ENCODE results near the gene THSD4. TPM values are rescaled to one million over a fixed set of nuclear protein-coding genes. Genes with fewer than 3 reads are reported as not detected.
"Not testable (repeated sequence)": the region's sequence is repeated elsewhere in the genome, so short reads cannot be mapped to it uniquely, and the experiment has no call there.

The THSD4 gene
- polyA plus RNA-seq, 2 of the 4 experiments (the other 2 are of a cell fraction), result 15.8 to 40.7 TPM

DNA sequence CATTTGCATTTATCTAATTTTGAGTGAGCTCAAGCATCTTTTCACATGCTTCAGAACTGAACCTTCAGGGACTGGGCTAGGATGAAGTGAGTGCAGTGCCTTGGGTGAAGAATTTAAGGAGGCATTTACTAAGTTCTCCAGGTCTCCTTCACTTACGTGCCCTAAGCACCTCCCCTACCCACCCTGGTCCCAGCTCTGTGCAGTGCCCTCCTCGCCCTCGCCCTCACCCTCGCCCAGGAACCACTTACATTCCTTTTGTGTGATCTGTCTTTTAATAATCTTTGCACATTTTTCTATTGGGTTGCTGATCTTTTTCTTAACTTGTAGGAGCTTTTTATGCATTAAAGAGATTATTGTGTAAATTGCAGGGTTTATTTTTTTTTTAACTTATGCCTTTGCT, 322.6 kb downstream of the THSD4 start:
- ATAC-seq (peak in 1 of 2 experiments; percentile 69; a peak in 3 of 6 replicates), FAIRE-seq (no peak), DNase-seq (ENCODE audit: low read depth in 1 of 2, low spot score in 1 of 2) (peak in 1 of 2 experiments; percentile 72)
- Histone ChIP-seq H3K4me2 (peak overlapping the region; percentile 45), H3K9me3 (peaks cover 17% of the 10 kb centered on the region), H3K4me3 (no peak overlapping the region), H3K27ac (peak overlapping the region; percentile 69 to 71), H3K4me1 (peaks cover 55% of the 10 kb centered on the region)
- ChIA-PET POLR2A (interaction anchor here (0.8 kb wide), 1 partner anchor 323 kb away, joined by 3 read pairs; the partner anchor contains the start of gene THSD4), CTCF (interaction anchor here (1.1 to 2.8 kb wide), 5 partner anchors 11 to 363 kb away, joined by 3 to 12 read pairs (median 4); no protein-coding TSS in a partner anchor)
- TF ChIP-seq CEBPB (IDR thresholded peaks at IDR 0.05) (no peak), ESRRA (IDR thresholded peaks at IDR 0.05; ENCODE audit: borderline replicate concordance, low read length) (no peak), ZNF302 (CRISPR knock-in tag; IDR thresholded peaks at IDR 0.05) (no peak), KDM5A (IDR thresholded peaks at IDR 0.05) (no peak), EHF (CRISPR knock-in tag; IDR thresholded peaks at IDR 0.05) (no peak), ZC3H11A (IDR thresholded peaks at IDR 0.05) (no peak), HDAC2 (IDR thresholded peaks at IDR 0.05) (no peak), CBX2 (IDR thresholded peaks at IDR 0.05; ENCODE audit: borderline replicate concordance, low read depth) (no peak), RFX5 (IDR thresholded peaks at IDR 0.05) (no peak), POLR2AphosphoS2 (conservative IDR thresholded peaks at IDR 0.05; ENCODE audit: low read length) (no peak), RARB (CRISPR knock-in tag; IDR thresholded peaks at IDR 0.05) (no peak), KDM1A (IDR thresholded peaks at IDR 0.05; ENCODE audit: low read depth) (no peak), GATA3 (IDR thresholded peaks at IDR 0.05; ENCODE audit: borderline replicate concordance) (no peak)
- 63% methylated on average over 4 of the region's 4 CpGs for WGBS (ENCODE audit: missing lambda C conversion rate)

GRCh38 chr15:71439478-71439877, 324.2 kb downstream of the THSD4 start:
- CTCF ChIA-PET, result interaction anchor here (0.6 to 3.9 kb wide), 35 partner anchors 8 to 628 kb away, joined by 3 to 52 read pairs (median 4); partner anchors contain the start of gene THSD4
- ATAC-seq; H3K4me2 ChIP-seq; H3K4me3 ChIP-seq; FAIRE-seq; DNase-seq (ENCODE audit: low read depth in 1 of 2, low spot score in 1 of 2): not testable (repeated sequence)
- H3K4me1 ChIP-seq, result peaks cover 55% of the 10 kb centered on the region
- H3K9me3 ChIP-seq, result peaks cover 17% of the 10 kb centered on the region
- peak overlapping the region; percentile 69 to 74; a peak in 5 of 6 replicates for H3K27ac ChIP-seq
- POLR2A ChIA-PET, result interaction anchor here (1.4 kb wide), 1 partner anchor 28 kb away, joined by 4 read pairs; no protein-coding TSS in a partner anchor
- WGBS (ENCODE audit: missing lambda C conversion rate), result 92% methylated on average over 2 of the region's 2 CpGs

GRCh38 chr15:71440489-71441110, 325.3 kb downstream of the THSD4 start:
- ChIA-PET CTCF (interaction anchor here (0.6 to 3.9 kb wide), 61 partner anchors 10 to 629 kb away, joined by 3 to 52 read pairs (median 4); partner anchors contain the start of genes LRRC49, THAP10 and THSD4), POLR2A (interaction anchor here (0.6 to 1.4 kb wide), 3 partner anchors 29 to 428 kb away, joined by 3 to 4 read pairs (median 3); no protein-coding TSS in a partner anchor)
- H3K27ac ChIP-seq, result peak overlapping the region; percentile 69 to 74
- 4% methylated on average over 3 of the region's 3 CpGs for WGBS (ENCODE audit: missing lambda C conversion rate)
- H3K4me1 ChIP-seq, result peaks cover 56% of the 10 kb centered on the region
- DNase-seq (ENCODE audit: low read depth in 1 of 2, low spot score in 1 of 2) (peak; percentile 67 to 86), FAIRE-seq (peak; percentile 82), ATAC-seq (peak in 1 of 2 experiments; percentile 32; a peak in 1 of 6 replicates)
- H3K4me2 ChIP-seq, result peak overlapping the region; percentile 18; the same call in 1 of the 3 replicates
- H3K4me3 ChIP-seq, result no peak overlapping the region
- H3K9me3 ChIP-seq, result peaks cover 17% of the 10 kb centered on the region
- TF ChIP-seq MAFK (IDR thresholded peaks at IDR 0.05; ENCODE audit: partially characterized antibody) (peak; percentile 9), SMC3 (IDR thresholded peaks at IDR 0.05) (peak; percentile 94), CHD4 (IDR thresholded peaks at IDR 0.05; ENCODE audit: borderline replicate concordance) (no peak), RAD21 (conservative IDR thresholded peaks at IDR 0.05 in 1 of 2, IDR thresholded peaks at IDR 0.05 in 1 of 2) (peak; percentile 94 to 96), POLR2A (IDR thresholded peaks at IDR 0.05; ENCODE audit: low read length) (no peak)
- TF ChIP-seq, protein P1, sequence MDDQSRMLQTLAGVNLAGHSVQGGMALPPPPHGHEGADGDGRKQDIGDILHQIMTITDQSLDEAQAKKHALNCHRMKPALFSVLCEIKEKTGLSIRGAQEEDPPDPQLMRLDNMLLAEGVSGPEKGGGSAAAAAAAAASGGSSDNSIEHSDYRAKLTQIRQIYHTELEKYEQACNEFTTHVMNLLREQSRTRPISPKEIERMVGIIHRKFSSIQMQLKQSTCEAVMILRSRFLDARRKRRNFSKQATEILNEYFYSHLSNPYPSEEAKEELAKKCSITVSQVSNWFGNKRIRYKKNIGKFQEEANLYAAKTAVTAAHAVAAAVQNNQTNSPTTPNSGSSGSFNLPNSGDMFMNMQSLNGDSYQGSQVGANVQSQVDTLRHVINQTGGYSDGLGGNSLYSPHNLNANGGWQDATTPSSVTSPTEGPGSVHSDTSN (IDR thresholded peaks at IDR 0.05), result no peak
- TF ChIP-seq, protein P2, sequence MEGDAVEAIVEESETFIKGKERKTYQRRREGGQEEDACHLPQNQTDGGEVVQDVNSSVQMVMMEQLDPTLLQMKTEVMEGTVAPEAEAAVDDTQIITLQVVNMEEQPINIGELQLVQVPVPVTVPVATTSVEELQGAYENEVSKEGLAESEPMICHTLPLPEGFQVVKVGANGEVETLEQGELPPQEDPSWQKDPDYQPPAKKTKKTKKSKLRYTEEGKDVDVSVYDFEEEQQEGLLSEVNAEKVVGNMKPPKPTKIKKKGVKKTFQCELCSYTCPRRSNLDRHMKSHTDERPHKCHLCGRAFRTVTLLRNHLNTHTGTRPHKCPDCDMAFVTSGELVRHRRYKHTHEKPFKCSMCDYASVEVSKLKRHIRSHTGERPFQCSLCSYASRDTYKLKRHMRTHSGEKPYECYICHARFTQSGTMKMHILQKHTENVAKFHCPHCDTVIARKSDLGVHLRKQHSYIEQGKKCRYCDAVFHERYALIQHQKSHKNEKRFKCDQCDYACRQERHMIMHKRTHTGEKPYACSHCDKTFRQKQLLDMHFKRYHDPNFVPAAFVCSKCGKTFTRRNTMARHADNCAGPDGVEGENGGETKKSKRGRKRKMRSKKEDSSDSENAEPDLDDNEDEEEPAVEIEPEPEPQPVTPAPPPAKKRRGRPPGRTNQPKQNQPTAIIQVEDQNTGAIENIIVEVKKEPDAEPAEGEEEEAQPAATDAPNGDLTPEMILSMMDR (IDR thresholded peaks at IDR 0.05), result peak; percentile 90
- TF ChIP-seq, protein P3, sequence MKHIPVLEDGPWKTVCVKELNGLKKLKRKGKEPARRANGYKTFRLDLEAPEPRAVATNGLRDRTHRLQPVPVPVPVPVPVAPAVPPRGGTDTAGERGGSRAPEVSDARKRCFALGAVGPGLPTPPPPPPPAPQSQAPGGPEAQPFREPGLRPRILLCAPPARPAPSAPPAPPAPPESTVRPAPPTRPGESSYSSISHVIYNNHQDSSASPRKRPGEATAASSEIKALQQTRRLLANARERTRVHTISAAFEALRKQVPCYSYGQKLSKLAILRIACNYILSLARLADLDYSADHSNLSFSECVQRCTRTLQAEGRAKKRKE (CRISPR knock-in tag; IDR thresholded peaks at IDR 0.05; ENCODE audit: low read depth), result no peak

Data from A549 (cell line).